NOMO-1 treated with dmso at 0.1 percent for 144 hours (cell line): Measurements from ENCODE around the gene P4HB.

Experiments
- DNase-seq: peaks from one replicate; lab custom pipeline; 2025; ENCODE audit not compliant: unreplicated experiment; lab: John Stamatoyannopoulos, UW

Gene P4HB

GRCh38 chr17:81868674-81869220 is 8.4 kb upstream of the P4HB start:
- no peak for DNase-seq

DNA sequence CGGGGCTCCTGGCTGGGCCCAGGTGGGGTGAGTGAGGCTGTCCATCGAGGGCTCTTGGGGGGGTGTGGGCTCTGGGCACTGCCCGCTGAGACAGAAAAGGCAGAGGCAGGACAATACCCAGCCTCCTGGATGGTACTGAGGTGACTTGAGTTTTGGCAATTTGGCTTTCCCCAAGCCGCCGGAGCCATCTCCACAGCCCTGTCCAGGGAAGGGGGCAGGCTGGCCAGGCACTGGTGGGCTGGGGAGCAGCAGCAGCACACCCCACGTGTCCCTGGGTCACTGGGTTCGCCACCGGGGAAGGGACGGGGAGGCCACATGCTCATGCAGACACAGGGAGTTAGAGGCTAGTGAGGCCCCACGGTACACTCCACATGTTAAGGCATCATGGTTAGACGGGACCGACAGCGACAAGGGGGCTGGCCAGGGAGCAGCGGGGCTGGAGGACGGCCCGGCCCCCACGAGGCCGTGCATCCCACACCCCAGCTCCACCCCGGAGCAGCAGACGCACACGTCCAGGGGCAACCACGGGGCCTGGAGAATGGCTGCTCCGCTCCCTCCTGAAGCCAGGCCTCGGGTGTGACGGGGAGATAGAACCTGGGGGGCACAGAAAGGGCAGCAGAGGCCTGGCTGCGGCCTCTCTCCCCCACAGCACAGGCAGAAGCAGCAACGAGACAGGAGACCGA is 7.8 kb upstream of the P4HB start:
- DNase-seq = no peak

- DNase-seq = no peak
Observed at GRCh38 chr17:81867170-81867990, 7.0 kb upstream of the P4HB start.

DNA sequence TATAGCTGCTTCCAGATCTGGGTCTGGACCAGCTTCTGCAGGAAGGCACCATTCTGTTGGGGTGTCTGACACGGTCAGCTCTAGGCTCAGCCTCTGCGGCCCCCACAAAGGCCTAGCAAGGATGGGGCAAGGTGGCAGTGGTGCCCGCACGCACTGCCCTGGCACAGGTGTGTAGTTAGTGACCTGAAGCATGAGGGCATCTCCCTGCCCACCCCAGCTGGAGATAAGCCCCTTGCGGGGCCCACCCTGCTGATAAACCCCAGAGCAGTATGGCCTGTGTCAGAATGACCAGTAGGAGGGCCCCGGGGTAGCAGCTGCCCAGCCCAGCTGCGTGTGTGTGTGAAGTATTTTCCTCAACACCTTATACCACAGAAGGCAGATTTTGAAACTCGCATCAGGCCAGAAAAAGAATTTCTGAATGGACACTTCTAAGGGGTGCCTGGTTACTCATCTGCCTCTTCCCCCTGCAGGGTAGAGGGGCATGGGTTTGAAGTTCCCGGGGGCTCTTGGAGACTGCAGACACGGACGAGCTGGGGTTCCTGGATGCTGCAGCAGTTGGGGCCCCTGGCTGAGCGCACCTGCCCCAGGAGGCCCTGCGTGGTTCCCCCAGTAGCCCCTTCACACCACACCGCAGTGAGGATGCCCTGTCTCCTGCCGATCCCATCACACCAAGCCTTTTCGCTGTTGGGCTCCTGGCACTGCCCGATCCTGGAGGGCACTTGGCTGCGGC is 6.3 kb upstream of the P4HB start:
- DNase-seq = no peak

DNA sequence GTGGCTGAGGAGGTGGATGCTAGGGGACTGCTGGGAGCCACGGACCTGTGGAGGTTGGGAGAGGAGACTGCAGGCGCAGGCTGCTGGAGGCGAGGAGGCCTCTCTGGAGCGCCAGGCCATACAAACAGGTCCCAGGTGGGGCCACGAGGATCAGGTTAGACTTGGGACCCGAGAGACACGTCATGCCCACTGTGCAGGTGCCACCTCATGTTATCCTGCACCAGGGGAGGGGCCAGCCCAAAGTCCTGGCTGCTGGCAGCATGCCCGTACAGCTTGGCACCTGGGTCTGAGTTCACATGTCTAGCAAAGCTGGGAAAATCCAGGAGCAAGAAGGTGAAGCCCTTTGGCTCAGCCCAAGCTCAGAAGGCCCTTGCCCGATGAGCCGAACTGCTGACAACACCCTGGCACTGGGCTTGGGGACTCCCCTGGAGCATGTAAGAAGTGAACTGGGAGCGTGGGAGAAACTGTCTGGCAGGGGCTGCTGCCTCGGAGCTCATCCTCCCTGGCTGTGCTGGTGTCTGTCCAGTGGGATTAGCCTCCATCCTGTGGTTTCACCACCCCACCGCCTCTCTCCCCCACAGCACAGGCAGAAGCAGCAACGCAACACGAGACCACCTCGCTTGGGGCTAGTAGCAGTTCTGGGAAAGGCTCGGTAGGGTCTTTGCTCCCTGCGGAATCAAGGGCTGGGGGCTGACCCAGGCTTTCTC is 5.6 kb upstream of the P4HB start:
- no peak for DNase-seq

DNA sequence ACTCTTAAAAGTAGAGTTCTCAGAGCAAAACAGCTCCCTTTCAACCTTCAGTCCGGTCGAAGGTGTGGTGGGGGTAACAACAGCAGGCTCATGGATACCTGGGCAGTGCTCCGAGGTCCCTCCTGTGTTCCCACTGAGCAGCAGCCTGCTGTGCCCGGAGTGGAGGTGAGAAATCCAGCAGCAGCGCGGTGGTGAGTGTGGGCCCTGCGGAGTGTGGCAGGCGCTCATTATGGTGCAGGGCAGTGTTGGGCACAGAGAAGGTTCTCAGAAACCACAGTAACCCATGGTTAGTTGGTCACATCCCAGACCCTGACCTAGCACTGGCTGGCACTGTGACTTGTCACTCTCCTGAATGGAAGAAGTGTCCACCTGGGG is 5.0 kb upstream of the P4HB start:
- no peak for DNase-seq

DNA sequence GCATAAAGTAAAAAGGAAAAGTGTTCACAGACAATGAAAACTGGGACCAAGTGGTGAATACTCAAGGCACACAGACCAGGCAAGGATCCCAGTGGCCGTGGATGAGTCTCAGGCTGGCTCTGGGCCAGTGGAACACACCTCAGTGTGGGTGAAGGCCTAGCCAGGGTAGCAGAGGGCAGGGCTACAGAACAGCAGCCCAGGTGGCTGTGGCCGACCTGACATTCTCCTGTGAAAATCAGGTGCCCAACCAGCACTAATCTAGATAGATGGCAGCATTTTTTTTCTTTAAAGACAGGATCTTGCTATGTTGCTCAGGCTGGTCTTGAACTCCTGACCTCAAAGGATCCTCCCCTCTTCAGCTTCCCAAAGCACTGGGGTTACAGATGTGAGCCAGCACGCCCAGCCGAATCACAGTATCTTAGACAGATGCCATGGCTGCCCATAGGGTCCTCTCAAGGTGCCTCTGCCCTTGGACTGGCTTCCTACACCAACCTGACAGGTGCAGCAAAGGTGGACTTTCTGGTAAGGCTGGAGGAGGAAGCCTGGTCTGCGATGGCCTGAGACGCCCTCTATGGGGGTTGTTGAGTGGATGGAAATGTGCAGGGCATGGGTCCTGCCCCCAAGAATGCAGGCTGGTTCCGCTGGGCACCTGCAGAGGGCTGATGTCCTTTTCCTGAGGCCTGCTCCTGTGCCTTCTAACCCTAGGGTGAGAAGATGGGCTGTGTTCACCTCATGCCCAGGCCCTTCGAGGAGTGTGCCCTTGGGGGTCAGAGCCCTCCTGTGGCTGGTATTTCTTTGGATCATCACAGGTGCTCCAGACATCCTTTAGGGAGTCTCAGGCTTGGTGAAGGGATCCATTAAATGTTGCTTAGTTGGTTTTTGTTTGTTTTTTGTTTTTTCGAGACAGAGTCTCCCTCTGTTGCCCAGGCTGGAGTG is 3.8 kb upstream of the P4HB start:
- no peak for DNase-seq

DNA sequence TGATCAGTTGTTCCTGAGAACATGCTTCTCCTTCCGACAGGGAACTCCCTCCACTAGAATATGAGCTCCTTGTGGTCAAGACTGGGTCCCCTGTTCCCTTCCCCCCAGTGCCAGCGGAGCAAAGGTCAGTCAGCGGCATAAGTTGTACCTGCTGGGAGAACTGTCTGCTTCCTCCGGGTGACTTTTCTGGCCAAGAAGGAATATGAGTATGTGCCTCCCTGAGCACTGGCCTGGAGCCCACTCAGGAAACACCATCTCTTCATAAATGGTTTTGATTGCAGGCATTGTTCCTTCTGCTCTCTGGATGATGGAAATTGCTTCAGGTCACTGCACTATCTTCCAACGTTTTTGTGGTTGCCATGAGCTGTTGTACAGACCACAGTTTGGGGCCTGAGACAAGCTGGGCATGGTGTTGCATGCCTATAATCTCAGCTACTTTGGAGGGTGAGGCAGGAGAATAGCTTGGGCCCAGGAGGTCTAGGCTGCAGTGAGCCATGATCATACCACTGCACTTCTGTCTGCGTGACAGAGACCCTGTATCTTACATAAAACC is 2.9 kb upstream of the P4HB start:
- no peak for DNase-seq

DNA sequence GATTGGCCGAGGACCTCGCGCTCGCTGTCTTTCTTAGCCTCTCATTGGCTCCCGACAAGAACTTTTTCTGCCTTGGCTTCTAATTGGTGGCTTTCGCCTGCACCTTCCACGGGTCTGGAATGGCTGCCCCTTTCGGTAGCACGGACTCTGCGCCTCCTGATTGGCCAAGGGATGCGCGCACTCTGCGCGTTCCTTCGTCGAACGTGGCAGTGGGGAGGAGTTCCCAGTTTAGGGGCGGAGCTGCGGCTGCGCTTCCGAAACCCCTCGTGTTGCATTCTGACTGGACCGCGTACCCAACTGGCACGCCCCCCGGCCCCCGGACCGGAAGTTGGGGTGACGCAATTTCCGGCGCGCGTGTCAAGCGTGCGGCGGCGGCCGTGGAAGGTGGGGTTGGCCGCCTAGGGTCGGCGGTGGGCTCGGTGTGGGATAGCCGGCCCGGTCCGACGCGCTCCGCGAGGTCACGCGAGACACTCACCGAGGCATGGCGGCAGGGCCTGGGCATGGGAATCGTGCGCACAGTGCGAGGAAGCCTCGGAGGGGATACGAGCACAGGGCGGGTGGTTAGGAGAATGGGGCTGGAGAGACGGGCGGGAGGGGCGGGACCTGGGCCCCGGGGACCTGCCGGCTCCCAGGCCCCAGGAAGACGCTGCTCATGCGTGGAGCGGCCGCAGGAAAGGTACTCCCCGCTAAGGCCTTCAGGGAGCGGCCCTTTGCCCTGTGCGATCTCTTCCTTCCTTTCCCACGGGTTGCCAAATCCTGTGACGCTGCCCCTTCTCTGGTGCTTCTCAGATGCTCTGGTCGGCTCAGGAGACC is 627 bp upstream of the P4HB start:
- DNase-seq = peak; percentile 100

DNA sequence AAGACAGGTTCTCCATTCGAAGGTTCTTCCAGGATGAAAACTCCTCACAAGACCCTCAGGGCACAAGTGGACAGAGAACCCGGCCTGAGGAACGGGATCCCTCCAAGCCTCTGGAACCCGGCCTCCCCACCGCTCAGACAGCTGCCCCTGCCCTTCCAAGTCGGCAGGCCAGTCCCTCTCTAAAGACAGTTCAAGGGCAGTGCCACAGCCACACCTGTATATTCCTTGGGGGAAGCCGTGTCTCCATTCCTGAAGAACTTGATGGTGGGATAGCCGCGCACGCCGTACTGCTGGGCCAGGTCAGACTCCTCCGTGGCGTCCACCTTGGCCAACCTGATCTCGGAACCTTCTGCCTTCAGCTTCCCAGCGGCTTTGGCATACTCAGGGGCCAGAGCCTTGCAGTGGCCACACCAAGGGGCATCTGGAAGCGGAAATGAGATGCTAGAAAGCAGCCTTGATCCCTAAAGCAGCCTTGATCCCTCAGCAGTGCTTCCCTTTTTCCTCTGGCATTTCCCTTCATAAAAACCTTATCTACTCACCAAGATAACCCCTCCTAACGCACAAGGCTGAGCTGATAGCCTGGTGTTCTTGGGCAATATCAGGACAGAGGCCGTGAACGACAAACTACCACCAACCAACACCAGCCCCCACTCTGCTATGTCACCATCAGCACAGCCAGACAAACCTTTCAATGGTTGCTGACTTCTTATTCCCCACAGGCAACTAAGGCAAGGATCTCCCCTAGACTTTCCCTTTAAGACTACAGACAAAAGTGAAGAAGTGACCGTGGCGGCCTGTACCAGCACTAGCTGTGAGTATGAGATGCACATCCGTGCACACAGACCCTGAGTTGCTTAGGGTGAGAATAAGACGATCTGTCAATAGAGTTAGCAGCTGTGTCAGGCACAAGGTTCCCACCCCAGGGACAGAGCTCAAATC is 1.1 kb downstream of the P4HB start:
- no peak for DNase-seq

DNA sequence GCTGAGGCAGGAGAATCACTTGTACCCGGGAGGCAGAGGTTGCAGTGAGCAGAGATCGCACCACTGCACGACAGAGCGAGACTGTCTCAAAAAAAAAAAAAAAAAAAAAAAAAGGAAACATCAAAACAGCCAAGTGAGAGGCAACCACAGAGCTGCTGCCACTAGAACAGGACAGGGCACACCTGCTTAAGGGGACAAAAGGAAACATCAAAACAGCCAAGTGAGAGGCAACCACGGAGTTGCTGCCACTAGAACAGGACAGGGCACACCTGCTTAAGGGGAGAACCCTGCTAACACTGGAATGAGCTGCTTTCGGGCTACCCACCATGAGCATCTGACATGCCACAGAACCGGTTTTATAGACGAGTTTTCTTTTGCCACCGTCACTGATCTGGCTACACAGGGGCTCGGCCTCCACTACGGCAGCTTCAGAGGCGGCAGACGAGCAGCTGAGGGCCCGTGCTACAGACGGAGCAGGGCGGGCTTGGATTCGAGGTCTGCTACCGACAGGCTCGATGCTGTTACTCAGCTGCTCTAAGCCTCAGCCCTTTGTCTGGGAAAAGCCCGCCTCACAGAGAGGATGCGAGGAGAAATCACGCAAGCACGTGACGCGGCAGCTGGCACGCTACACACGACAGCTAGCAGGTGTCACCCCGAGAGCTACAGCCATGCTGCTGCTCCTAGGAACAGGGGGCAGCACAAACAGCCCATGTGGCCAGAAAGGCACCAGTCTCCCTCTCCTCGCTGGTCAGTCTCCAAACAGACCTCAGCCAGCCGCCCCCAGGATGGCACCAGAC is 2.0 kb downstream of the P4HB start:
- DNase-seq = no peak

DNA sequence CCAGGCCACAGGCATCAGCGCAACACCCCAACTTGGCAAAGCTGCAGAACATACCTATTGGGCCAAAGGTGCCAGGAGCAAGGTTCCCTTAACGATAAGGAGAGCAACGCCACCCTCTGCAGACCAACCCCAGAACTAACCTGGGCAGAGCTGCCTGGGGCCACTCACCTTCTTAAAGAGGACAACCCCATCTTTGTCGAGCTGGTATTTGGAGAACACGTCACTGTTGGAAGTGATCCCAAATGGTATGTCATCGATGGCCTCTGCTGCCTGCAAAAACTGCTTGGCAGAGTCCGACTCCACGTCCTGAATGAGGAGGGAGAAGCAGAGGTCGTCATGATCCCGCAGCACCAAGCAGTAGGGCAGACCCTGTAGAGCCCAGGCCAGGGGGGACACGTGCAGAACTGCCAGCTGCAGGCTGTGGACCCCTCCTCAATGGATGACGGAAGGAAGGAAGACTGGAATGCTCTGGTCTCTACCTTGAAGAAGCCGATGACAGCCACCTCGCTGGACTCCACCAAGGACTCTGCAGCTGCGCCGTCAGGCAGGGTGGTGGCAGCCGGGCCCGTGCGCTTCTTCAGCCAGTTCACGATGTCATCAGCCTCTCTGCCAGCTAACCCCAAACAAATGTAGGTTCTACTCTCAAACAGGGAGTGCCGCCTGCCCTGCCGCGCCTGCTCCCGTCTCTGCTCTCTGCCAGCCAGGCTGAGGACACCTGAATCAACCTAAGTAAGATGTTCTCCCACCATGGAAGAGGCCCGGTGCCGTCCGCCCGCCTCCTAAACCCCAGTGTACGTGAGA is 5.2 kb downstream of the P4HB start:
- no peak for DNase-seq

- no peak for DNase-seq
Observed at GRCh38 chr17:81852237-81852636, 8.1 kb downstream of the P4HB start.

GRCh38 chr17:81851423-81851822 is 8.9 kb downstream of the P4HB start:
- no peak for DNase-seq

DNA sequence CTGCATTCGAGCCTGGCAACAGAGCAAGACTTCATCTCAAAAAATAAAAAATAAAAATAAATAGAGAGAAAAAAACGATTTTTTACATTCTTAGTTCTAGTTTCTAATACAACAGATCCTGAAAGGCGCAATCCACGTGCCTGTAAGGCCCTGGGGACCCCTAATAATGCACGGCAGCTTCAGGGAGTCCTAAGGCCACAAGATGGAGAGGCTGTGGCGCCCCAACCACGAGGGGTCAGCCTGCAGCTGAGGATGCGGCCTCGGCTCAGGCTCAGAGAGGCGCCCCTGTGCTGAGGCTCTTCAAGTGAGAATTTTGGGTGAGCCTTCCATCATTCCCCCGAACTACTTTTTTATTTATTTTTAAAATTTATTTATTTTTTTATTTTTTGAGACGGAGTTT is 10.9 kb downstream of the P4HB start:
- no peak for DNase-seq
